Superior temporal gyrus (tissue), 1 donor: Measurements from ENCODE around the gene CDC42BPB.

ENCODE experiments used
- DNase-seq: peaks from one replicate; pipeline ENCODE4 v3.0.0-alpha.2; 2016; ENCODE audit errors: extremely low spot score

Gene CDC42BPB

GRCh38 chr14:102915292-102916110 is 141.8 kb downstream of the CDC42BPB start:
- no peak for DNase-seq

DNA sequence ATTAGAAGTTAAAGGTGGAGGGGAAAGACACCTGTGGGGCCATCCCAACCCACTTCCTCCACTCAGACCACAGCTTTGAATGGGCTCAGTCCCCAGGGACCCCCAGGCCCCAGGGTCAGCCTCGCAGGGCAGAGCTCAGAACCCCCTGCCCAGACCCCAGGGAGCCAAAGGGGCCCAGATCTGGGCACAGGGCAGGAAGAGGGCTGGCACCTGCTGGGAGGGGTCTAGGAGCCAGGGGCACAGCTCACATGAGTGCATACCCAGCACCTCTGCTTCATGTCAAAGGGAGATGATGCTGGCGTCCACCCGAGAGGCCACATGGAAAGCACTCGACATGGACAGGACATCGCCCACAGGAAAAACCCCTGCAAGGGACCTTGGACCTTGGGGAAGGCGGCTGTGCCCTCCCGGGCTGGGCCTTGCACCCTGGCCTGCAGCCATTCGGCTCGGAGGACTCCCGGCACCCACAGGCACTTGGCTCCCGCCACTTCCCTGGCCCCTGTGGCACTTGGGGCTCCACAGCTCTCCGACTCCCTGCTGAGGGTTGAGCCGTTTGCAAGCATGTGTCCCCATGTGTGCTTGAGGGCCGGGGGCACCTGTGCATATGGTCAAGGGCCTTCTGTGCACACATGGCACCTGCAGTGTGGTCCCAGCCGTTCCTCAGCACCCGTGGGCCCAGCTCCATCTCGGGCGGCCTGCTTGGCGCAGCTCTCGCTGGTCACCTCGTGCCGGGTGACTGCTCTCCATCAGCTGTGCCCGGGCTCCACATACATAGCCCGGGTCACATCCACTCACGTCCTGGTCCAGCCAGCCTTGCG is 142.7 kb downstream of the CDC42BPB start:
- no peak for DNase-seq

DNA sequence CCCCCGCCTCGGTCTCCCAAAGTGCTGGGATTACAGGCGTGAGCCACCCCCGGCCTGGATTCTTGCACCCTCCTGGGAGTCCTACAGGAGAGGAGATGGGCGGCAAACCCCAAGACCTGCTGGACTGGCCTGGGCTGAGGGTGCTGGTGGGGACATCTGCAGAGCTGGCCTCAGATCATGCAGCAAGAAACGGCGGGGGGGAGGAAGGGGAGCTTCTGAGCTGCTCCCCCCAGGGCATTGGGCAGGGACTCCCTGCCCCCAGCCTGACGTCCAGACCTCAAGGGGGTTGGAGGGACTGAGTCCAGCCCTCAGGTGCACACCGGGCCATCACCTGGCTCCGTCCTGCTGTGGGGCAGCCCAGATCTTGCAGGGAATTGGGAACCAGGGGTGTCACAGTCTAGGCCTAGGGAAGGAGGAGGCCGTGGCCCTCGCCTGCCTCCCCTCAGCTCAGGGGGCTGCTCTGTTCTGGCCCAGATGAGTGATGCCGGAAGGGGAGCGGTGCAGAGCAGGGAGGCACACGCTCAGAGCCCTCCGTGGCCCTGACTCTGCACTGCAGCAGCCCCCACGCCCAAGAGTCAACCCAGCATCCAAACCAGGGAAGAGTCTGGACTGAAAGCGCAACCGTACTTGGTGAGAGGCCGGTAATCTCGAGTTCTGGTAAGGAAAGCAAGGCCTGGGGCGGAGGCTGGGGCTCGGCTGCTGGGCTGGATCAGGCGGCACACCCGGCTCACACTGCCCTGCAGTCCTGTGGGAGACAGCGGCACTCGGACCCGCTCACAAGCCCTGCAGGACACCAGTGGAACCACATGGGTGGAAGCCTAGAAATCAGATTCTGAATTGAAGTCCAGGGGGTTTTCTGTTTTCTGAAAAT is 143.8 kb downstream of the CDC42BPB start:
- no peak for DNase-seq

- DNase-seq = no peak
These were observed 145.2 kb downstream of the CDC42BPB start for GRCh38 chr14:102911991-102912761.

GRCh38 chr14:102911541-102911951 is 145.8 kb downstream of the CDC42BPB start:
- DNase-seq = no peak

DNA sequence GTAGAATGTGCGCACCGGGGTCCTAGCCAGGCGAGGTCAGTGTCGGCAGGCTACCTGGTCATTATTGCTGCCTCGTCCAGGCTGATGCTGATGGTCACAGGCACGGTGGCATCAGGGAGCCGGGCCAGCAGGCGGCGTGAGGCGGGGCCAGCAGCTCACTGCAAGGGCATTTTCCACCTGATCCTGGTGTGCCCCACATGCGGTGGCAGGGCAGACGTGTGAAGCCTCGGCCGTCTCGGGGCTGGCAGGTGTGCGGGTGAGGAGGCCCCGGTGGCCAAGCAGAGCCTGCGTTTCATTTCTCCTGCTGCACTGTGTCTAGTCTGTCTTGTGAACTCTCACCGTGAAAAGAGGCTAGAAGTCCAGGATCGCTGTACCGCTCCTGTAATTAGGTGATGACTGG is 146.9 kb downstream of the CDC42BPB start:
- DNase-seq = no peak

- DNase-seq = no peak
These were observed 147.4 kb downstream of the CDC42BPB start for GRCh38 chr14:102909911-102910310.

DNA sequence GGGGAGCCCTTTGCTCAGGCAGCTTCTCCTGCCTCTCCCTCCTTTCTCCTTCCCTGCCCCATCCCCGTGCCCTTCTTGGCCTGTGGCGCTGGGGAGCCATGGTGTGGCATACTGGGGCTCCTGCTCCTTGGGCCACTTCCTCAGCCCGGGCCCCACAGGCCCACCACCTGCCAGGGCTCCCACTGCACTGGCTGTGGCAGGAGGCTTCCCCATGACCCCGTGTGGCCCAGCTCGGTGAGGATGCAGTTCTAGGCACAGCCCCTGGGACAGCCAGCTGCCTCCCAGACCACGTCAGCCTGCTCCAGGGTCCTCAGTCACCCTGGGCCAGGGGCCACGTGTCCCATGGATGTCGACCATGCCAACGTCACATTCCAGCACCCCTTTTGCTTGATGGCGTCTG is 147.9 kb downstream of the CDC42BPB start:
- no peak for DNase-seq

- no peak for DNase-seq
These were observed 148.4 kb downstream of the CDC42BPB start for GRCh38 chr14:102908766-102909455.

- DNase-seq = no peak
These were observed 149.2 kb downstream of the CDC42BPB start for GRCh38 chr14:102907980-102908730.

DNA sequence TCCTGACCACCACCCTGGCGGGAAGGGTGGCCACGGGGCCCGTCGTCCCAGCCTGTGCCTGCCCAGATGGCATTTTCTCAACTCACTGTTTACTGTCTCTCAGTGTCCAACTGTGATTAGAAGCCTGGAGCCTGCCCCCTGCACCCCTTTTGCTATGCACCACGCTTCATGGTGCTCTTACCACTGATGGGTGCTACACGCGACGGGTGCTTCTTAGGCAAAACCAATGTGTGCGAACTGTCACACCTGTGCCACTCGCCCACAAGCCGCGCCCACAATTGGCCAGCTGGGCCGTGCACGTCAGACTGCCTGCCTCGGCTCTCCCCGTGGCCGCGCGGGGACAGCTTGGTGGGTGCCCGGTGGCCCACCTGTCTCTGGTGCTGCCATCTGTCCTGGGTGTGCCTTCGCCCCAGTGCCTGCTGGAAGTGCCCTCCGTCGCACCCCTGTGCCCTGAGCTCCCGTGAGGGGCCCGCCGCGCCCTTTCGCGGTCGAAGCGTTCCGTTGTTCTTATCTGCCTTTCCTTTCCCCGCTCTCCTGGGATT is 150.0 kb downstream of the CDC42BPB start:
- DNase-seq = no peak

- DNase-seq = no peak
These were observed 150.6 kb downstream of the CDC42BPB start for GRCh38 chr14:102906616-102907302.

DNA sequence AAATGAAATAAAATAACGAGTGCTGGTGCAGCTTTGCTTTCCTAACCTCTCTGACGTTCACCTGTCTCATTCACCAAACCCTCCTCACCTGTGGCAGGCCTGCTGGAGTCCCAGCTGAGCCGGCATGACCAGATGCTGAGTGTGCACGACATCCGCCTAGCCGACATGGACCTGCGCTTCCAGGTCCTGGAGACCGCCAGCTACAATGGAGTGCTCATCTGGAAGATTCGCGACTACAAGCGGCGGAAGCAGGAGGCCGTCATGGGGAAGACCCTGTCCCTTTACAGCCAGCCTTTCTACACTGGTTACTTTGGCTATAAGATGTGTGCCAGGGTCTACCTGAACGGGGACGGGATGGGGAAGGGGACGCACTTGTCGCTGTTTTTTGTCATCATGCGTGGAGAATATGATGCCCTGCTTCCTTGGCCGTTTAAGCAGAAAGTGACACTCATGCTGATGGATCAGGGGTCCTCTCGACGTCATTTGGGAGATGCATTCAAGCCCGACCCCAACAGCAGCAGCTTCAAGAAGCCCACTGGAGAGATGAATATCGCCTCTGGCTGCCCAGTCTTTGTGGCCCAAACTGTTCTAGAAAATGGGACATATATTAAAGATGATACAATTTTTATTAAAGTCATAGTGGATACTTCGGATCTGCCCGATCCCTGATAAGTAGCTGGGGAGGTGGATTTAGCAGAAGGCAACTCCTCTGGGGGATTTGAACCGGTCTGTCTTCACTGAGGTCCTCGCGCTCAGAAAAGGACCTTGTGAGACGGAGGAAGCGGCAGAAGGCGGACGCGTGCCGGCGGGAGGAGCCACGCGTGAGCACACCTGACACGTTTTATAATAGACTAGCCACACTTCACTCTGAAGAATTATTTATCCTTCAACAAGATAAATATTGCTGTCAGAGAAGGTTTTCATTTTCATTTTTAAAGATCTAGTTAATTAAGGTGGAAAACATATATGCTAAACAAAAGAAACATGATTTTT is 151.9 kb downstream of the CDC42BPB start:
- DNase-seq = no peak

DNA sequence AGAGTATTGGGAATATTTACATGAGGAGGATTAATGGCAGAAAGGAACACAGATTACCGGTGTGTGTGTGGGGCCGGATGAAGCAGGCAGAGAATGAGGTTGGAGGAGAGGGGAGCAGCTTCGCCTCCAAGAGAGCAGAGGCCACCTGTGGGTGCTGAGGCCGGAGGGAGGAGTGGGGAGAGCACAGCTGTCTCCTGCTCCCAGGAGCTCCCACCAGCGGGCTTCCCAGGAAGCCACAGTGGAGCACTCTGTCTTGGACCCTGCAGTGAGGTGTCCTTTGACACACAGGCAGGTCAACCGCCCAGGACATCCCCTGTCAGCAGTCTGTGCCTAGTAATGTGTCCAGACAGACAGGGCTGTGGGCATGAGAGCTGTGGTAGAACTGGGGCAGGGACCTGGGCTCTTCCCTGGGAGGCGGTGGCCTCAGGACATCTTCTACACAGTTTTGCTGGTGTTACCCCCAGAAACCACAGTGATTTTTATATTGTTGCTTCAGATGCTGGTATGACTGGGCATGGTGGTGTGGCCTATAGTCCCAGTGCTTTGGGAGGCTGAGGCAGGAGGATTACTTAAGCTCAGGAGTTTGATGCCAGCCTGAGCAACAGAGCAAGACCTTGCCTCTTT is 153.3 kb downstream of the CDC42BPB start:
- no peak for DNase-seq

- DNase-seq = no peak
These were observed 154.0 kb downstream of the CDC42BPB start for GRCh38 chr14:102903248-102903888.

GRCh38 chr14:102902523-102903247 is 154.7 kb downstream of the CDC42BPB start:
- DNase-seq = no peak
